SK-N-SH treated with all-trans-retinoic acid at 6 μM for 48 hours (cell line): Measurements from ENCODE around the gene AGAP1.

Experiments
- ARNTL ChIP-seq: fragments of 450-650 bp; formaldehyde crosslinking; IDR thresholded peaks from 2 replicates; pipeline ENCODE4 v1.5.0; 2020; ENCODE audit warnings: low read depth, mild to moderate bottlenecking, moderate library complexity, borderline replicate concordance
- BACH2 ChIP-seq: fragments of 250-450 bp; sonication (Bioruptor Pico); IDR thresholded peaks from 2 replicates; pipeline ENCODE4 v1.9.0; 2021; ENCODE audit warnings: mild to moderate bottlenecking, borderline replicate concordance
- ESRRG ChIP-seq: fragments of 250-450 bp; sonication (Bioruptor Pico); IDR thresholded peaks from 2 replicates; pipeline ENCODE4 v1.6.1; 2021; ENCODE audit warnings: mild to moderate bottlenecking
- ISL1 ChIP-seq: fragments of 250-450 bp; sonication (Bioruptor Pico); IDR thresholded peaks from 2 replicates; pipeline ENCODE4 v2.1.2; 2022; ENCODE audit warnings: mild to moderate bottlenecking, moderate library complexity
- PATZ1 ChIP-seq: fragments of 250-450 bp; sonication (Bioruptor Pico); IDR thresholded peaks from 2 replicates; pipeline ENCODE4 v1.8.0; 2020; ENCODE audit warnings: mild to moderate bottlenecking, moderate library complexity, borderline replicate concordance
- RARB ChIP-seq: fragments of 250-450 bp; sonication (Bioruptor Pico); IDR thresholded peaks from 2 replicates; pipeline ENCODE4 v1.8.0; 2021; ENCODE audit warnings: mild to moderate bottlenecking, moderate library complexity
- TCF4 ChIP-seq: fragments of 250-450 bp; sonication (Bioruptor Pico); IDR thresholded peaks from 2 replicates; pipeline ENCODE4 v1.8.0; 2021; ENCODE audit warnings: mild to moderate bottlenecking, moderate library complexity, borderline replicate concordance
- ZFP3 ChIP-seq: fragments of 250-450 bp; sonication (Bioruptor Pico); IDR thresholded peaks from 2 replicates; pipeline ENCODE4 v1.5.0; 2020; ENCODE audit warnings: mild to moderate bottlenecking, moderate library complexity
- ZFP30 ChIP-seq: fragments of 450-650 bp; formaldehyde crosslinking; IDR thresholded peaks from 2 replicates; pipeline ENCODE4 v1.5.0; 2022; ENCODE audit warnings: mild to moderate bottlenecking, moderate library complexity
- ZNF565 ChIP-seq: fragments of 450-650 bp; formaldehyde crosslinking; conservative IDR thresholded peaks from 2 replicates; pipeline ENCODE4 v1.5.0; 2020; ENCODE audit warnings: low read depth, mild to moderate bottlenecking, moderate library complexity
- ZNF70 ChIP-seq: fragments of 450-650 bp; formaldehyde crosslinking; IDR thresholded peaks from 2 replicates; pipeline ENCODE4 v1.5.0; 2020; ENCODE audit warnings: mild to moderate bottlenecking, moderate library complexity
- TF ChIP-seq, protein P1 (sequence below): fragments of 250-450 bp; sonication (Bioruptor Pico); IDR thresholded peaks from 2 replicates; pipeline ENCODE4 v1.5.1; 2020; ENCODE audit warnings: low read depth, mild to moderate bottlenecking, moderate library complexity

DNA sequence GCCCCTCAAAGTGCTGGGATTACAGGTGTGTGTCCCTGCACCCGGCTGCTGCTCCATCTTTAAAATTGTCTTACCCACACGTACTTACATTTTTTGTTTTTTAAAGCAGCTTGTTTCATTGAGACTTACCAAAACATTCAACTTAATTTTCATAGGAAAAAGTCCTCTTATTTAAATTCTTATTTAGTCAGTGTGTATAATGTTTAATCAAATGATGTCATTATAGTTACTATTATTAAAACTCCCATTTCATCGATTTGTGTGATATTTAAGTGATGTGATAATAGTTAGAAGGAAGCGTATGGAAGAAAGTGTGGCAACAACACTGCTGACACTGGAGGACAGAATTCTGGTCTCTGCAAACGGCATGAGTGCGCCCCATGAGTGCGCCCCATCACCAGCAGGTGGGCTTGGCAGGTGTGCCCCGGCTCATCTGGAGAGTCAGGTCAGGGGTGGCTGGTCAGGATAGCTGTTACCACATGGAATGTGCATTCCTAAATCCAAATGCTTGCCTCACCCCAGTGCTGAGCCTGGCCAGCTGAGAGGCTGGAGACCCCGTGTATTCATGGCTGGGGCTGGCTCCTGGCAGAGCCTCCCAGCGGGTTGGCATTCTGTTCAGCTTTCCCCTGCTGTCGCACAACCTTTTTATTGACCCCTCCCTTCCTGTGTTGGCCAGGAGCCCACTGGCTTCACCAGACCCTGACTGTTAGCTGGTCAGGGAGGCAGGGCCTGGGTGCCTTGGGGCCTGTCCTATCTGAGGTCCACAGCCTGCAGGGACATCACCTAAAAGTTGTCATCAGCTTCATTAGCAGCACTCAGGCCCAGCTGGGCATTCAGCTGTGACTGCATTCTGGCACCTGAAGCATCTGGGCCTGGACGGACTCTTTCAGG lies 79.7 kb downstream of the AGAP1 start:
- TF ChIP-seq TCF4 (CRISPR knock-in tag) (no peak), PATZ1 (no peak), ISL1 (no peak), BACH2 (no peak), ZNF70 (CRISPR knock-in tag) (no peak), ARNTL (no peak), ZFP30 (CRISPR knock-in tag) (no peak), ESRRG (no peak), ZFP3 (CRISPR knock-in tag) (no peak), ZNF565 (CRISPR knock-in tag) (no peak), RARB (CRISPR knock-in tag) (no peak)
- TF ChIP-seq, protein P1, sequence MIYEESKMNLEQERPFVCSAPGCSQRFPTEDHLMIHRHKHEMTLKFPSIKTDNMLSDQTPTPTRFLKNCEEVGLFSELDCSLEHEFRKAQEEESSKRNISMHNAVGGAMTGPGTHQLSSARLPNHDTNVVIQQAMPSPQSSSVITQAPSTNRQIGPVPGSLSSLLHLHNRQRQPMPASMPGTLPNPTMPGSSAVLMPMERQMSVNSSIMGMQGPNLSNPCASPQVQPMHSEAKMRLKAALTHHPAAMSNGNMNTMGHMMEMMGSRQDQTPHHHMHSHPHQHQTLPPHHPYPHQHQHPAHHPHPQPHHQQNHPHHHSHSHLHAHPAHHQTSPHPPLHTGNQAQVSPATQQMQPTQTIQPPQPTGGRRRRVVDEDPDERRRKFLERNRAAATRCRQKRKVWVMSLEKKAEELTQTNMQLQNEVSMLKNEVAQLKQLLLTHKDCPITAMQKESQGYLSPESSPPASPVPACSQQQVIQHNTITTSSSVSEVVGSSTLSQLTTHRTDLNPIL (CRISPR knock-in tag) = no peak
